Stomach (tissue), 9 donors: ENCODE results near the gene ING3. TPM values are rescaled to one million over a fixed set of nuclear protein-coding genes. Genes with fewer than 3 reads are reported as not detected.

Experiments
- DNase-seq, 2 donors: peaks; one replicate each; pipeline versions ENCODE4 v3.0.0 to v3.0.0-alpha.2; 2013 to 2019
- H3K27ac ChIP-seq, 5 donors: fragments of 200-600 bp in 4 of 5; sonication (generic) in 4 of 5; one replicate each; pipeline ENCODE4 v1.5.1; 2013 to 2019; ENCODE audit warnings: mild to moderate bottlenecking in 1 of 5, moderate library complexity in 1 of 5
- H3K27me3 ChIP-seq, 3 donors: fragments of 200-600 bp; sonication (generic); one replicate each; pipeline ENCODE4 v1.5.1; 2017 to 2019; ENCODE audit warnings: mixed run types in 1 of 3
- H3K36me3 ChIP-seq, 4 donors: fragments of 200-600 bp; sonication (generic); 1 replicate in 3 of 4; 2 replicates in 1 of 4; pipeline ENCODE4 v1.5.1; 2016 to 2019
- H3K4me1 ChIP-seq, 4 donors: fragments of 200-600 bp; sonication (generic); one replicate each; pipeline ENCODE4 v1.5.1; 2016 to 2019
- H3K4me3 ChIP-seq, 4 donors: fragments of 200-600 bp; sonication (generic) in 3 of 4; one replicate each; pipeline ENCODE4 v1.5.1; 2016 to 2019; ENCODE audit warnings: mild to moderate bottlenecking in 1 of 4
- H3K9me3 ChIP-seq, 4 donors: fragments of 200-600 bp; sonication (generic); one replicate each; pipeline ENCODE4 v1.5.1; 2016 to 2019
- CTCF ChIP-seq, 7 experiments: fragments of 450-650 bp in 4 of 7; fragments of 200-600 bp in 3 of 7; sonication (generic) in 3 of 7; IDR thresholded peaks; one replicate each; pipeline ENCODE4 v1.5.1; 2016 to 2019; ENCODE audit warnings: antibody characterized with exemption in 7 of 7, control low read depth in 2 of 7, mild to moderate bottlenecking in 1 of 7
- EP300 ChIP-seq: sonication (generic); formaldehyde crosslinking; IDR thresholded peaks from one replicate; pipeline ENCODE4 v1.6.1; 2017; ENCODE audit warnings: antibody characterized with exemption
- POLR2A ChIP-seq, 4 donors: fragments of 450-650 bp; IDR thresholded peaks; one replicate each; pipeline ENCODE4 v1.6.1; 2016; ENCODE audit warnings: antibody characterized with exemption in 4 of 4, control low read depth in 2 of 4, mild to moderate bottlenecking in 1 of 4, moderate library complexity in 1 of 4
- POLR2AphosphoS5 ChIP-seq, 3 donors: sonication (generic); formaldehyde crosslinking; IDR thresholded peaks; one replicate each; pipeline ENCODE4 v1.6.1; 2016; ENCODE audit warnings: antibody characterized with exemption in 3 of 3
- WGBS, 5 donors: extraction: QIAGEN DNeasy Blood & Tissue Kit in 3 of 5; methylation state at CpG; one replicate each; pipeline versions ENCODE4 v1.1.5 to v1.1.7; 2013 to 2018; 5-methylcytosine and 5-hydroxymethylcytosine counted together
- intact Hi-C: fragments of 100-400 bp; cut with DNase I; formaldehyde crosslinking; loops from one replicate; pipeline ENCODE4 v1.15.1; 2023; ENCODE audit warnings: low total_unique reads
- polyA plus RNA-seq, 3 donors: library from polyadenylated mRNA; stranded (reverse); fragments of 200-250 nt; gene quantifications; one replicate each; pipeline ENCODE4 v1.2.3, GENCODE V29; 2013
- total RNA-seq, 5 donors: library from RNA; depleted of rRNA; stranded (reverse); fragments of >200 nt; gene quantifications; one replicate each; pipeline versions ENCODE4 v1.1.0 to v1.2.3, GENCODE V29; 2014 to 2016
- donor health status: healthy with polysubstance abuse.
- donor health status: Bipolar disorder and iron deficiency.
- donor health status: healthy.

ING3 gene
- total and polyA plus RNA-seq, 8 donors = 6.3 to 37.1 (median 16.2) TPM

GRCh38 chr7:120991161-120991560 lies 40.6 kb downstream of the ING3 start:
- Histone ChIP-seq H3K36me3 (no peaks in the 10 kb centered on the region), H3K4me3 (peak overlapping the region; percentile 28 to 50 (median 44)), H3K27me3 (peaks cover 0 to 5% (median 3%) of the 10 kb centered on the region in 3 donors), H3K27ac (peak overlapping the region in 4 of 5 donors; percentile 77 to 90 (median 86)), H3K4me1 (peaks cover 0 to 42% (median 23%) of the 10 kb centered on the region in 4 donors), H3K9me3 (no peaks in the 10 kb centered on the region)
- 45 to 73% (median 71%) methylated on average over 1 of the region's 1 CpG for WGBS, 5 donors
- no peak for DNase-seq
- intact Hi-C loops = no loop called here
- TF ChIP-seq EP300 = no peak
- TF ChIP-seq POLR2A (IDR thresholded peaks at IDR 0.05) = no peak
- no peak for TF ChIP-seq CTCF (IDR thresholded peaks at IDR 0.05)
- TF ChIP-seq POLR2AphosphoS5 (IDR thresholded peaks at IDR 0.05) = no peak

GRCh38 chr7:120991581-120991980 lies 41.0 kb downstream of the ING3 start:
- intact Hi-C loops = no loop called here
- DNase-seq = no peak
- H3K27me3 ChIP-seq = peaks cover 0 to 5% (median 3%) of the 10 kb centered on the region in 3 donors
- peak overlapping the region; percentile 28 to 50 (median 44) for H3K4me3 ChIP-seq
- 14 to 50% (median 36%) methylated on average over 2 of the region's 2 CpGs for WGBS, 5 donors
- H3K4me1 ChIP-seq = peaks cover 0 to 46% (median 27%) of the 10 kb centered on the region in 4 donors
- H3K27ac ChIP-seq = peak overlapping the region in 4 of 5 donors; percentile 77 to 90 (median 86)
- H3K9me3 ChIP-seq = no peaks in the 10 kb centered on the region
- no peaks in the 10 kb centered on the region for H3K36me3 ChIP-seq
- TF ChIP-seq EP300 = no peak
- no peak for TF ChIP-seq POLR2A (IDR thresholded peaks at IDR 0.05)
- TF ChIP-seq POLR2AphosphoS5 (IDR thresholded peaks at IDR 0.05) = no peak
- no peak for TF ChIP-seq CTCF (IDR thresholded peaks at IDR 0.05)

GRCh38 chr7:120992272-120992964 lies 41.8 kb downstream of the ING3 start:
- Histone ChIP-seq H3K27me3 (peaks cover 0 to 5% (median 3%) of the 10 kb centered on the region in 3 donors), H3K9me3 (no peaks in the 10 kb centered on the region), H3K36me3 (no peaks in the 10 kb centered on the region), H3K4me3 (peak overlapping the region in 1 of 4 donors; percentile 41), H3K4me1 (peaks cover 0 to 52% (median 28%) of the 10 kb centered on the region in 4 donors), H3K27ac (peak overlapping the region in 3 of 5 donors; percentile 77 to 90 (median 87))
- no peak for TF ChIP-seq POLR2A (IDR thresholded peaks at IDR 0.05)
- TF ChIP-seq POLR2AphosphoS5 (IDR thresholded peaks at IDR 0.05) = no peak
- TF ChIP-seq EP300 = no peak
- no peak for TF ChIP-seq CTCF (IDR thresholded peaks at IDR 0.05)
- intact Hi-C loops = no loop called here
- no peak for DNase-seq

- no peak for TF ChIP-seq POLR2AphosphoS5 (IDR thresholded peaks at IDR 0.05)
- no peak for TF ChIP-seq EP300
- no peak for TF ChIP-seq CTCF (IDR thresholded peaks at IDR 0.05)
- no peak for TF ChIP-seq POLR2A (IDR thresholded peaks at IDR 0.05)
- Histone ChIP-seq H3K27me3 (peaks cover 0 to 5% (median 3%) of the 10 kb centered on the region in 3 donors), H3K4me1 (peaks cover 0 to 52% (median 24%) of the 10 kb centered on the region in 4 donors)
Measured at GRCh38 chr7:120992965-120993494, 42.5 kb downstream of the ING3 start.

More at GRCh38 chr7:120992965-120993494, 42.5 kb downstream of the ING3 start:
- H3K36me3 ChIP-seq = no peaks in the 10 kb centered on the region
- H3K4me3 ChIP-seq = peak overlapping the region in 1 of 4 donors; percentile 41
- DNase-seq = peak in 1 of 2 donors; percentile 40
- H3K27ac ChIP-seq = peak overlapping the region in 2 of 5 donors; percentile 2 to 90
- intact Hi-C loops = no loop called here
- no peaks in the 10 kb centered on the region for H3K9me3 ChIP-seq
